Measurements from ENCODE around the gene SMG6. TPM values are rescaled to one million over a fixed set of nuclear protein-coding genes. Genes with fewer than 3 reads are reported as not detected.

Gene SMG6
- total and polyA plus RNA-seq, 2 of the 13 experiments (the other 11 are each of a cell fraction or from before 2014, with no cell fraction given), result 4.6 to 14.6 TPM

GRCh38 chr17:2082003-2082781 is 221.4 kb downstream of the SMG6 start:
- in situ Hi-C loops (cut with HindIII; ENCODE audit: extremely low pct_ligation_motif_present, low pct_unique_long_range_greater_than_20kb) (no loop called here), intact Hi-C loops (cut with micrococcal nuclease; ENCODE audit: unreplicated experiment) (no loop called here)
- Histone ChIP-seq H3K9ac (ENCODE audit: insufficient read depth, low read depth, low read length) (no peak overlapping the region), H3K4me3 (replicated peaks in 1 of 3; ENCODE audit: insufficient read depth in 1 of 3, low read depth in 2 of 3, low read length in 3 of 3) (no peak overlapping the region), H3K27ac (ENCODE audit: extremely low read length, insufficient read depth, low read length) (no peak overlapping the region), H3K9me3 (ENCODE audit: low read length) (no peaks in the 10 kb centered on the region), H2AFZ (ENCODE audit: low read length) (no peak overlapping the region), H3K27me3 (ENCODE audit: control insufficient read depth in 1 of 2, insufficient read depth in 2 of 2, low read length in 2 of 2) (no peaks in the 10 kb centered on the region), H3K36me3 (replicated peaks in 1 of 2; ENCODE audit: control insufficient read depth in 1 of 2, insufficient read depth in 2 of 2, low read length in 2 of 2) (peaks cover 12 to 36% of the 10 kb centered on the region in 2 experiments; a peak in 4 of 5 replicates), H3K79me2 (ENCODE audit: insufficient read depth, low read length) (no peaks in the 10 kb centered on the region), H3K4me2 (ENCODE audit: low read depth, low read length) (no peak overlapping the region), H4K20me1 (ENCODE audit: insufficient read depth, low read length) (no peaks in the 10 kb centered on the region), H3K4me1 (ENCODE audit: insufficient read depth, low read length) (peaks cover 24% of the 10 kb centered on the region)
- ATAC-seq, result no peak
- no peak for DNase-seq (ENCODE audit: low spot score)
- WGBS (ENCODE audit: low lambda C conversion rate), result 90% methylated on average over 9 of the region's 9 CpGs
- ChIA-PET CTCF (ENCODE audit: low intra/inter-chr PET ratio, low total read pairs) (no interaction called here), POLR2A (no interaction called here)
- no peak for FAIRE-seq
- no peak for TF ChIP-seq DRAP1 (CRISPR knock-in tag; IDR thresholded peaks at IDR 0.05)
- no peak for TF ChIP-seq SP2 (CRISPR knock-in tag; IDR thresholded peaks at IDR 0.05)
- no peak for TF ChIP-seq CREM (IDR thresholded peaks at IDR 0.05)
- TF ChIP-seq CREM (CRISPR knock-in tag; IDR thresholded peaks at IDR 0.05), result no peak
- no peak for TF ChIP-seq RFXAP (CRISPR knock-in tag; IDR thresholded peaks at IDR 0.05; ENCODE audit: borderline replicate concordance)
- no peak for TF ChIP-seq NCOA5 (CRISPR knock-in tag; IDR thresholded peaks at IDR 0.05)
- no peak for TF ChIP-seq ZNF652 (CRISPR knock-in tag; IDR thresholded peaks at IDR 0.05; ENCODE audit: borderline replicate concordance, low read depth)
- no peak for TF ChIP-seq THAP9 (CRISPR knock-in tag; IDR thresholded peaks at IDR 0.05; ENCODE audit: borderline replicate concordance)
- TF ChIP-seq ZNF12 (CRISPR knock-in tag; IDR thresholded peaks at IDR 0.05), result no peak
- no peak for TF ChIP-seq ZNF614 (CRISPR knock-in tag; IDR thresholded peaks at IDR 0.05; ENCODE audit: borderline replicate concordance)
- TF ChIP-seq KMT2A (CRISPR knock-in tag; IDR thresholded peaks at IDR 0.05), result no peak
- TF ChIP-seq SUZ12 (IDR thresholded peaks at IDR 0.05; ENCODE audit: low read depth, low read length), result no peak
- no peak for TF ChIP-seq MAF1 (CRISPR knock-in tag; IDR thresholded peaks at IDR 0.05; ENCODE audit: borderline replicate concordance)
- no peak for TF ChIP-seq MTF2 (CRISPR knock-in tag; IDR thresholded peaks at IDR 0.05; ENCODE audit: borderline replicate concordance)
- BruUV-seq (replicated peaks), result no TSS peak

Measured in HepG2 (cell line).